Activated CD8-positive, alpha-beta memory T cell treated with anti-CD3 and anti-CD28 coated beads for 4 hours (primary cell): ENCODE data around the gene KIF26B.
A peak's percentile ranks its signal among the peaks of the same experiment; 100 is the strongest.

Experiments used
- DNase-seq, 2 donors: peaks; one replicate each; pipeline ENCODE4 v3.0.0-alpha.2; 2020; ENCODE audit warnings: low read depth in 2 of 2

KIF26B gene

GRCh38 chr1:245132771-245133170, 22.0 kb upstream of the KIF26B start:
- DNase-seq: no peak

GRCh38 chr1:245133995-245134715, 20.6 kb upstream of the KIF26B start:
- no peak for DNase-seq

- no peak for DNase-seq
Observed at GRCh38 chr1:245142171-245142798, 12.5 kb upstream of the KIF26B start.

GRCh38 chr1:245142976-245143375, 11.8 kb upstream of the KIF26B start:
- DNase-seq: no peak

GRCh38 chr1:245143849-245144248, 10.9 kb upstream of the KIF26B start:
- no peak for DNase-seq

- DNase-seq: no peak
Observed at GRCh38 chr1:245148069-245148468, 6.7 kb upstream of the KIF26B start.

- DNase-seq: no peak
Observed at GRCh38 chr1:245148861-245149260, 5.9 kb upstream of the KIF26B start.

GRCh38 chr1:245153081-245153551, 1.7 kb upstream of the KIF26B start:
- DNase-seq: peak; percentile 30 to 42

GRCh38 chr1:245153552-245154428, 995 bp upstream of the KIF26B start:
- no peak for DNase-seq

- no peak for DNase-seq
Observed at GRCh38 chr1:245155272-245156040, 671 bp downstream of the KIF26B start.

- DNase-seq: peak; percentile 49 to 50
Observed at GRCh38 chr1:245156041-245156735, 1.4 kb downstream of the KIF26B start.

- DNase-seq: no peak
Observed at GRCh38 chr1:245156736-245157505, 2.1 kb downstream of the KIF26B start.

- DNase-seq: no peak
Observed at GRCh38 chr1:245158913-245159312, 4.1 kb downstream of the KIF26B start.

- DNase-seq: no peak
Observed at GRCh38 chr1:245160288-245160687, 5.5 kb downstream of the KIF26B start.

GRCh38 chr1:245160741-245161400, 6.1 kb downstream of the KIF26B start:
- DNase-seq: no peak

- no peak for DNase-seq
Observed at GRCh38 chr1:245161866-245162265, 7.1 kb downstream of the KIF26B start.

- DNase-seq: no peak
Observed at GRCh38 chr1:245166471-245166885, 11.7 kb downstream of the KIF26B start.

GRCh38 chr1:245168086-245168485, 13.3 kb downstream of the KIF26B start:
- no peak for DNase-seq

GRCh38 chr1:245168906-245169305, 14.1 kb downstream of the KIF26B start:
- no peak for DNase-seq

GRCh38 chr1:245169376-245169775, 14.6 kb downstream of the KIF26B start:
- DNase-seq: no peak
